Measurements from ENCODE around the gene HABP2. TPM values are rescaled to one million over a fixed set of nuclear protein-coding genes. Genes with fewer than 3 reads are reported as not detected.

The HABP2 gene
- total and polyA plus RNA-seq, 2 experiments from 2014 or later, result not detected

- H3K36me3 Mint-ChIP-seq (ENCODE audit: low read depth), result no peaks in the 10 kb centered on the region; the same call in 1 of the 3 replicates
- Histone ChIP-seq H3K9me2 (ENCODE audit: insufficient read depth) (no peaks in the 10 kb centered on the region), H3K27ac (ENCODE audit: low read depth) (no peak overlapping the region), H3F3A (replicated peaks; ENCODE audit: low read depth) (no peaks in the 10 kb centered on the region), H3K4me1 (ENCODE audit: insufficient read depth) (no peaks in the 10 kb centered on the region), H3K79me2 (replicated peaks; ENCODE audit: insufficient read depth) (no peaks in the 10 kb centered on the region), H3K27me3 (ENCODE audit: insufficient read depth) (no peaks in the 10 kb centered on the region), H3K4me3 (no peak overlapping the region), H3K36me3 (ENCODE audit: insufficient read depth) (no peaks in the 10 kb centered on the region), H3K4me2 (no peak overlapping the region), H4K20me1 (replicated peaks; ENCODE audit: insufficient read depth) (no peaks in the 10 kb centered on the region), H2AFZ (no peak overlapping the region)
- H3K27me3 Mint-ChIP-seq (ENCODE audit: insufficient read depth, low read depth, poor library complexity), result peaks cover 2% of the 10 kb centered on the region
- ATAC-seq (no peak), DNase-seq (ENCODE audit: low spot score) (no peak)
- peaks cover 2% of the 10 kb centered on the region; the same call in 1 of the 3 replicates for H3K4me1 Mint-ChIP-seq
- no peak overlapping the region for H3K4me3 Mint-ChIP-seq
- no peak for TF ChIP-seq JUNB (IDR thresholded peaks at IDR 0.05; ENCODE audit: unreplicated experiment)
- TF ChIP-seq ZNF331 (CRISPR knock-in tag; IDR thresholded peaks at IDR 0.05; ENCODE audit: low read depth), result no peak
- TF ChIP-seq CREB1 (CRISPR knock-in tag; IDR thresholded peaks at IDR 0.05; ENCODE audit: low read depth), result no peak
- no peak for TF ChIP-seq ETS1 (IDR thresholded peaks at IDR 0.05)
- no peak for TF ChIP-seq NANOG (IDR thresholded peaks at IDR 0.05; ENCODE audit: borderline replicate concordance)
- no peak for TF ChIP-seq ZNF114 (CRISPR knock-in tag; IDR thresholded peaks at IDR 0.05)
- no peak for TF ChIP-seq STAT1 (IDR thresholded peaks at IDR 0.05; ENCODE audit: unreplicated experiment)
- TF ChIP-seq, protein P1, sequence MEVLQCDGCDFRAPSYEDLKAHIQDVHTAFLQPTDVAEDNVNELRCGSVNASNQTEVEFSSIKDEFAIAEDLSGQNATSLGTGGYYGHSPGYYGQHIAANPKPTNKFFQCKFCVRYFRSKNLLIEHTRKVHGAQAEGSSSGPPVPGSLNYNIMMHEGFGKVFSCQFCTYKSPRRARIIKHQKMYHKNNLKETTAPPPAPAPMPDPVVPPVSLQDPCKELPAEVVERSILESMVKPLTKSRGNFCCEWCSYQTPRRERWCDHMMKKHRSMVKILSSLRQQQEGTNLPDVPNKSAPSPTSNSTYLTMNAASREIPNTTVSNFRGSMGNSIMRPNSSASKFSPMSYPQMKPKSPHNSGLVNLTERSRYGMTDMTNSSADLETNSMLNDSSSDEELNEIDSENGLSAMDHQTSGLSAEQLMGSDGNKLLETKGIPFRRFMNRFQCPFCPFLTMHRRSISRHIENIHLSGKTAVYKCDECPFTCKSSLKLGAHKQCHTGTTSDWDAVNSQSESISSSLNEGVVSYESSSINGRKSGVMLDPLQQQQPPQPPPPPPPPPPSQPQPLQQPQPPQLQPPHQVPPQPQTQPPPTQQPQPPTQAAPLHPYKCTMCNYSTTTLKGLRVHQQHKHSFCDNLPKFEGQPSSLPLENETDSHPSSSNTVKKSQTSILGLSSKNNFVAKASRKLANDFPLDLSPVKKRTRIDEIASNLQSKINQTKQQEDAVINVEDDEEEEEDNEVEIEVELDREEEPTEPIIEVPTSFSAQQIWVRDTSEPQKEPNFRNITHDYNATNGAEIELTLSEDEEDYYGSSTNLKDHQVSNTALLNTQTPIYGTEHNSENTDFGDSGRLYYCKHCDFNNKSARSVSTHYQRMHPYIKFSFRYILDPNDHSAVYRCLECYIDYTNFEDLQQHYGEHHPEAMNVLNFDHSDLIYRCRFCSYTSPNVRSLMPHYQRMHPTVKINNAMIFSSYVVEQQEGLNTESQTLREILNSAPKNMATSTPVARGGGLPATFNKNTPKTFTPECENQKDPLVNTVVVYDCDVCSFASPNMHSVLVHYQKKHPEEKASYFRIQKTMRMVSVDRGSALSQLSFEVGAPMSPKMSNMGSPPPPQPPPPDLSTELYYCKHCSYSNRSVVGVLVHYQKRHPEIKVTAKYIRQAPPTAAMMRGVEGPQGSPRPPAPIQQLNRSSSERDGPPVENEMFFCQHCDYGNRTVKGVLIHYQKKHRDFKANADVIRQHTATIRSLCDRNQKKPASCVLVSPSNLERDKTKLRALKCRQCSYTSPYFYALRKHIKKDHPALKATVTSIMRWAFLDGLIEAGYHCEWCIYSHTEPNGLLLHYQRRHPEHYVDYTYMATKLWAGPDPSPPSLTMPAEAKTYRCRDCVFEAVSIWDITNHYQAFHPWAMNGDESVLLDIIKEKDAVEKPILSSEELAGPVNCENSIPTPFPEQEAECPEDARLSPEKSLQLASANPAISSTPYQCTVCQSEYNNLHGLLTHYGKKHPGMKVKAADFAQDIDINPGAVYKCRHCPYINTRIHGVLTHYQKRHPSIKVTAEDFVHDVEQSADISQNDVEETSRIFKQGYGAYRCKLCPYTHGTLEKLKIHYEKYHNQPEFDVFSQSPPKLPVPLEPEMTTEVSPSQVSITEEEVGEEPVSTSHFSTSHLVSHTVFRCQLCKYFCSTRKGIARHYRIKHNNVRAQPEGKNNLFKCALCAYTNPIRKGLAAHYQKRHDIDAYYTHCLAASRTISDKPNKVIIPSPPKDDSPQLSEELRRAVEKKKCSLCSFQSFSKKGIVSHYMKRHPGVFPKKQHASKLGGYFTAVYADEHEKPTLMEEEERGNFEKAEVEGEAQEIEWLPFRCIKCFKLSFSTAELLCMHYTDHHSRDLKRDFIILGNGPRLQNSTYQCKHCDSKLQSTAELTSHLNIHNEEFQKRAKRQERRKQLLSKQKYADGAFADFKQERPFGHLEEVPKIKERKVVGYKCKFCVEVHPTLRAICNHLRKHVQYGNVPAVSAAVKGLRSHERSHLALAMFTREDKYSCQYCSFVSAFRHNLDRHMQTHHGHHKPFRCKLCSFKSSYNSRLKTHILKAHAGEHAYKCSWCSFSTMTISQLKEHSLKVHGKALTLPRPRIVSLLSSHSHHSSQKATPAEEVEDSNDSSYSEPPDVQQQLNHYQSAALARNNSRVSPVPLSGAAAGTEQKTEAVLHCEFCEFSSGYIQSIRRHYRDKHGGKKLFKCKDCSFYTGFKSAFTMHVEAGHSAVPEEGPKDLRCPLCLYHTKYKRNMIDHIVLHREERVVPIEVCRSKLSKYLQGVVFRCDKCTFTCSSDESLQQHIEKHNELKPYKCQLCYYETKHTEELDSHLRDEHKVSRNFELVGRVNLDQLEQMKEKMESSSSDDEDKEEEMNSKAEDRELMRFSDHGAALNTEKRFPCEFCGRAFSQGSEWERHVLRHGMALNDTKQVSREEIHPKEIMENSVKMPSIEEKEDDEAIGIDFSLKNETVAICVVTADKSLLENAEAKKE (CRISPR knock-in tag; IDR thresholded peaks at IDR 0.05), result no peak
- no peak for TF ChIP-seq EZH2phosphoT487 (IDR thresholded peaks at IDR 0.05; ENCODE audit: unreplicated experiment)
- TF ChIP-seq, protein P2, sequence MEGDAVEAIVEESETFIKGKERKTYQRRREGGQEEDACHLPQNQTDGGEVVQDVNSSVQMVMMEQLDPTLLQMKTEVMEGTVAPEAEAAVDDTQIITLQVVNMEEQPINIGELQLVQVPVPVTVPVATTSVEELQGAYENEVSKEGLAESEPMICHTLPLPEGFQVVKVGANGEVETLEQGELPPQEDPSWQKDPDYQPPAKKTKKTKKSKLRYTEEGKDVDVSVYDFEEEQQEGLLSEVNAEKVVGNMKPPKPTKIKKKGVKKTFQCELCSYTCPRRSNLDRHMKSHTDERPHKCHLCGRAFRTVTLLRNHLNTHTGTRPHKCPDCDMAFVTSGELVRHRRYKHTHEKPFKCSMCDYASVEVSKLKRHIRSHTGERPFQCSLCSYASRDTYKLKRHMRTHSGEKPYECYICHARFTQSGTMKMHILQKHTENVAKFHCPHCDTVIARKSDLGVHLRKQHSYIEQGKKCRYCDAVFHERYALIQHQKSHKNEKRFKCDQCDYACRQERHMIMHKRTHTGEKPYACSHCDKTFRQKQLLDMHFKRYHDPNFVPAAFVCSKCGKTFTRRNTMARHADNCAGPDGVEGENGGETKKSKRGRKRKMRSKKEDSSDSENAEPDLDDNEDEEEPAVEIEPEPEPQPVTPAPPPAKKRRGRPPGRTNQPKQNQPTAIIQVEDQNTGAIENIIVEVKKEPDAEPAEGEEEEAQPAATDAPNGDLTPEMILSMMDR (conservative IDR thresholded peaks at IDR 0.05; ENCODE audit: low read depth in 2 of 2), result no peak
- TF ChIP-seq, protein P3, sequence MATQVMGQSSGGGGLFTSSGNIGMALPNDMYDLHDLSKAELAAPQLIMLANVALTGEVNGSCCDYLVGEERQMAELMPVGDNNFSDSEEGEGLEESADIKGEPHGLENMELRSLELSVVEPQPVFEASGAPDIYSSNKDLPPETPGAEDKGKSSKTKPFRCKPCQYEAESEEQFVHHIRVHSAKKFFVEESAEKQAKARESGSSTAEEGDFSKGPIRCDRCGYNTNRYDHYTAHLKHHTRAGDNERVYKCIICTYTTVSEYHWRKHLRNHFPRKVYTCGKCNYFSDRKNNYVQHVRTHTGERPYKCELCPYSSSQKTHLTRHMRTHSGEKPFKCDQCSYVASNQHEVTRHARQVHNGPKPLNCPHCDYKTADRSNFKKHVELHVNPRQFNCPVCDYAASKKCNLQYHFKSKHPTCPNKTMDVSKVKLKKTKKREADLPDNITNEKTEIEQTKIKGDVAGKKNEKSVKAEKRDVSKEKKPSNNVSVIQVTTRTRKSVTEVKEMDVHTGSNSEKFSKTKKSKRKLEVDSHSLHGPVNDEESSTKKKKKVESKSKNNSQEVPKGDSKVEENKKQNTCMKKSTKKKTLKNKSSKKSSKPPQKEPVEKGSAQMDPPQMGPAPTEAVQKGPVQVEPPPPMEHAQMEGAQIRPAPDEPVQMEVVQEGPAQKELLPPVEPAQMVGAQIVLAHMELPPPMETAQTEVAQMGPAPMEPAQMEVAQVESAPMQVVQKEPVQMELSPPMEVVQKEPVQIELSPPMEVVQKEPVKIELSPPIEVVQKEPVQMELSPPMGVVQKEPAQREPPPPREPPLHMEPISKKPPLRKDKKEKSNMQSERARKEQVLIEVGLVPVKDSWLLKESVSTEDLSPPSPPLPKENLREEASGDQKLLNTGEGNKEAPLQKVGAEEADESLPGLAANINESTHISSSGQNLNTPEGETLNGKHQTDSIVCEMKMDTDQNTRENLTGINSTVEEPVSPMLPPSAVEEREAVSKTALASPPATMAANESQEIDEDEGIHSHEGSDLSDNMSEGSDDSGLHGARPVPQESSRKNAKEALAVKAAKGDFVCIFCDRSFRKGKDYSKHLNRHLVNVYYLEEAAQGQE (IDR thresholded peaks at IDR 0.05; ENCODE audit: unreplicated experiment), result no peak
- TF ChIP-seq EZH2 (IDR thresholded peaks at IDR 0.05; ENCODE audit: low read depth, unreplicated experiment), result no peak
- TF ChIP-seq POLR2AphosphoS5 (IDR thresholded peaks at IDR 0.05; ENCODE audit: low read depth), result no peak
- H3K27ac Mint-ChIP-seq, result no peak overlapping the region
- no peaks in the 10 kb centered on the region; the same call in 2 of the 3 replicates for H3K9me3 Mint-ChIP-seq
Measured at GRCh38 chr10:113517901-113518260, 35.0 kb upstream of the HABP2 start.

All from GM23338 (cell line).